ENCODE results near the gene CLCN6.

The CLCN6 gene

DNA sequence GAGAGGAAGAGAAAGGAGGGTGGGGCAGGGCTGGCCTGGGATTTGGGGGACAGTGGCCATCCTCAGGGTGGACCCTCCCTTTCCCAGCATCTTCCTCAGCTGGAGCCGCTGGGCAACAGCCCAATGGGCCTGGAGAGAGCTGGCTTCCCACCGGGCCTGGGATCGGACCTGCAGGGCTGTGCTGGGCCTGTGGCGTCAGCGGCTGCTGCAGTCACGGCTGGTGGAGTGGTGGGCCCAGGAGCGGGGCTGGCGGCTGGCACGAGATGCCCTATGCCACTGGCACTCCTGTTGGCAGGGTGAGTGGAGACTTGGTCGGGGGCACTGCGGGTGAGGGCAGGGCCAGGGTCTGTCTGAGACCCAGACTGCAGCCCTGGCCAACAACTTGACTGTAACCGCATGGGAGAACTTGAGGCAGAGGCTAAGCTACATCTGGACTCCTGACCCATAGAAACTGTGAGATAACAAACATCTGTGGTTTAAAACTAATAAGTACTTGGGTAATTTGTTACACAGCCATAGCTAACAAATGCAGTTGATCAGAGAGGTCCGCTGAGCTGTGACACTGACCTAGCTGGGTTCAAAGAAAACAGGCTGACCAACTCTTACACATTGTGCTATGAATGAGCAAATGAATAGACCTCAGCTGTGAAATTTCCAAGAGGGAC, 26.1 kb upstream of the CLCN6 start:
- CTCF ChIA-PET, result no interaction called here
- no peaks in the 10 kb centered on the region for H3K9me3 ChIP-seq (ENCODE audit: control insufficient read depth, insufficient read depth, low read depth, low read length)
- H3K4me1 ChIP-seq (ENCODE audit: control insufficient read depth, insufficient read depth, low read length), result no peaks in the 10 kb centered on the region
- TF ChIP-seq RBAK (tag by site-specific recombination; IDR thresholded peaks at IDR 0.05) (peak; percentile 45; the same call in 1 of the 2 replicates), REPIN1 (tag by site-specific recombination; IDR thresholded peaks at IDR 0.05; ENCODE audit: low read depth) (no peak), ZFP37 (tag by site-specific recombination; IDR thresholded peaks at IDR 0.05) (no peak)
- TF ChIP-seq, protein P1, sequence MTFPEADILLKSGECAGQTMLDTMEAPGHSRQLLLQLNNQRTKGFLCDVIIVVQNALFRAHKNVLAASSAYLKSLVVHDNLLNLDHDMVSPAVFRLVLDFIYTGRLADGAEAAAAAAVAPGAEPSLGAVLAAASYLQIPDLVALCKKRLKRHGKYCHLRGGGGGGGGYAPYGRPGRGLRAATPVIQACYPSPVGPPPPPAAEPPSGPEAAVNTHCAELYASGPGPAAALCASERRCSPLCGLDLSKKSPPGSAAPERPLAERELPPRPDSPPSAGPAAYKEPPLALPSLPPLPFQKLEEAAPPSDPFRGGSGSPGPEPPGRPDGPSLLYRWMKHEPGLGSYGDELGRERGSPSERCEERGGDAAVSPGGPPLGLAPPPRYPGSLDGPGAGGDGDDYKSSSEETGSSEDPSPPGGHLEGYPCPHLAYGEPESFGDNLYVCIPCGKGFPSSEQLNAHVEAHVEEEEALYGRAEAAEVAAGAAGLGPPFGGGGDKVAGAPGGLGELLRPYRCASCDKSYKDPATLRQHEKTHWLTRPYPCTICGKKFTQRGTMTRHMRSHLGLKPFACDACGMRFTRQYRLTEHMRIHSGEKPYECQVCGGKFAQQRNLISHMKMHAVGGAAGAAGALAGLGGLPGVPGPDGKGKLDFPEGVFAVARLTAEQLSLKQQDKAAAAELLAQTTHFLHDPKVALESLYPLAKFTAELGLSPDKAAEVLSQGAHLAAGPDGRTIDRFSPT (tag by site-specific recombination; IDR thresholded peaks at IDR 0.05), result peak; percentile 54; the same call in 1 of the 2 replicates
- no peak overlapping the region for H3K4me3 ChIP-seq (ENCODE audit: low read depth, low read length)
- H3K27ac ChIP-seq (ENCODE audit: extremely low read depth, low read depth, low read length), result no peak overlapping the region
- POLR2A ChIA-PET, result no interaction called here
- H3K36me3 ChIP-seq (ENCODE audit: control insufficient read depth in 2 of 2, insufficient read depth in 1 of 2, low read length in 2 of 2), result no peaks in the 10 kb centered on the region

DNA sequence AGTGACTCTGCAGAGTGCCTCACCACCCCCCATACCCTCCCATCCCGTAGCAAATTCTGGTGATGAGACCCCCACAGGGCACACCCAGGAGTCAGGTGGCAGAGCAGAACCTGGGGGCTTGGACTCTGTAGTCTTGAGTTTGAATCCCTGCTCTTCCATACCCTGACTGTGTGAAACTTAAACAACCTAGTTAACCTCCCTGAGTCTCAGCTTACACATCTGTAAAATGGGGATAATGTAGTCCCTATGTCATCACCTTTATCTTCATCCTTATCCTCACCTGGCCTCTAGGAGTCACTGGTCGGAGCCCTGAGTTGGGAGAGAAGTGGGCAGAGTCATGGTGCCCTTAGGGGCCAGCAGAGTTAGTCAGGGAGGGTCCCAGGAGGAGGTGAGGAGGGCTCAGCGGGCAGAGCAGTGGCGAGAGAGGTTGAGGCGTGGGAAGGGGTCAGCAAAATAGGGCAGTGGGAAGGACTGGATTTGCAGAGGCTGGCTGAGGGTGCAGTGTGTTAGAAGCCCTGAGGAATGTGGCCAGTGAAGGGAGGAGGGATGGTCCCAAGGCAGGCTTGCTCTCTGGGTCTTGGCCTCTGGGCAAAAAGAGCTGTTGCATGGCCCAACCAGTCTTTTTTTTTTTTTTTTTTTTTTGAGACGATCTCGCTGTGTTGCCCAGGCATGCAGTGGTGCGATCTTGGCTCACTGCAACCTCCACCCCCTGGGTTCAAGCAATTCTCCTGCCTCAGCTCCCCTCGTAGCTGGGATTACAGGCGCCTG, 25.4 kb upstream of the CLCN6 start:
- Histone ChIP-seq H3K4me3 (ENCODE audit: low read depth, low read length) (no peak overlapping the region), H3K9me3 (ENCODE audit: control insufficient read depth, insufficient read depth, low read depth, low read length) (no peaks in the 10 kb centered on the region), H3K4me1 (ENCODE audit: control insufficient read depth, insufficient read depth, low read length) (no peaks in the 10 kb centered on the region), H3K27ac (ENCODE audit: extremely low read depth, low read depth, low read length) (no peak overlapping the region), H3K36me3 (ENCODE audit: control insufficient read depth in 2 of 2, insufficient read depth in 1 of 2, low read length in 2 of 2) (no peaks in the 10 kb centered on the region)
- ChIA-PET CTCF (no interaction called here), POLR2A (no interaction called here)
- TF ChIP-seq, protein P2, sequence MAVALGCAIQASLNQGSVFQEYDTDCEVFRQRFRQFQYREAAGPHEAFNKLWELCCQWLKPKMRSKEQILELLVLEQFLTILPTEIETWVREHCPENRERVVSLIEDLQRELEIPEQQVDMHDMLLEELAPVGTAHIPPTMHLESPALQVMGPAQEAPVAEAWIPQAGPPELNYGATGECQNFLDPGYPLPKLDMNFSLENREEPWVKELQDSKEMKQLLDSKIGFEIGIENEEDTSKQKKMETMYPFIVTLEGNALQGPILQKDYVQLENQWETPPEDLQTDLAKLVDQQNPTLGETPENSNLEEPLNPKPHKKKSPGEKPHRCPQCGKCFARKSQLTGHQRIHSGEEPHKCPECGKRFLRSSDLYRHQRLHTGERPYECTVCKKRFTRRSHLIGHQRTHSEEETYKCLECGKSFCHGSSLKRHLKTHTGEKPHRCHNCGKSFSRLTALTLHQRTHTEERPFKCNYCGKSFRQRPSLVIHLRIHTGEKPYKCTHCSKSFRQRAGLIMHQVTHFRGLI (tag by site-specific recombination; IDR thresholded peaks at IDR 0.05), result 0 out of 2 replicates have a peak, but pooled peaks have one; percentile 53
- TF ChIP-seq ZNF433 (tag by site-specific recombination; IDR thresholded peaks at IDR 0.05; ENCODE audit: low read depth), result no peak

DNA sequence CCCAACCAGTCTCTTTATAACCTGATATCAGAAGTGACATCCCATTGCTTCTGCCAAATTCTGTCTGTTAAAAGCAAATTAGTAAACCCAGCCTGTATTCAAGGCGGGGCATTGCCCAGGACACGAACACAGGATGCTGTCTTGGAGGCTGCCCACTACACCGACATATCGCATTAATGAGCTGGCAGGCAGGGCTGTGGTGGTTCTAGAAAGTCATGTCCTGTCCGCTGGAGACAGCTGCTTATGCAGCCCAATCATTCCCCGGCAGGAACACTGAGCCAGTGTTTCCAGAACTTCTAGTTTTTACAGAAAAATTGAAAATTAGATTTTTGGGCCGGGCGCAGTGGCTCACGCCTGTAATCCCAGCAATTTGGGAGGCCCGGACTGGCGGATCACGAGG, 24.7 kb upstream of the CLCN6 start:
- Histone ChIP-seq H3K27ac (ENCODE audit: extremely low read depth, low read depth, low read length) (no peak overlapping the region), H3K9me3 (ENCODE audit: control insufficient read depth, insufficient read depth, low read depth, low read length) (no peaks in the 10 kb centered on the region), H3K4me1 (ENCODE audit: control insufficient read depth, insufficient read depth, low read length) (no peaks in the 10 kb centered on the region), H3K36me3 (ENCODE audit: control insufficient read depth in 2 of 2, insufficient read depth in 1 of 2, low read length in 2 of 2) (no peaks in the 10 kb centered on the region), H3K4me3 (ENCODE audit: low read depth, low read length) (no peak overlapping the region)
- no peak for TF ChIP-seq PRDM1 (tag by site-specific recombination; IDR thresholded peaks at IDR 0.05)
- no peak for TF ChIP-seq ZNF548 (tag by site-specific recombination; IDR thresholded peaks at IDR 0.05)
- TF ChIP-seq, protein P3, sequence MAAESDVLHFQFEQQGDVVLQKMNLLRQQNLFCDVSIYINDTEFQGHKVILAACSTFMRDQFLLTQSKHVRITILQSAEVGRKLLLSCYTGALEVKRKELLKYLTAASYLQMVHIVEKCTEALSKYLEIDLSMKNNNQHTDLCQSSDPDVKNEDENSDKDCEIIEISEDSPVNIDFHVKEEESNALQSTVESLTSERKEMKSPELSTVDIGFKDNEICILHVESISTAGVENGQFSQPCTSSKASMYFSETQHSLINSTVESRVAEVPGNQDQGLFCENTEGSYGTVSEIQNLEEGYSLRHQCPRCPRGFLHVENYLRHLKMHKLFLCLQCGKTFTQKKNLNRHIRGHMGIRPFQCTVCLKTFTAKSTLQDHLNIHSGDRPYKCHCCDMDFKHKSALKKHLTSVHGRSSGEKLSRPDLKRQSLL (tag by site-specific recombination; IDR thresholded peaks at IDR 0.05), result no peak
- no peak for TF ChIP-seq GLIS1 (tag by site-specific recombination; IDR thresholded peaks at IDR 0.05)
- no peak for TF ChIP-seq SP2 (tag by site-specific recombination; IDR thresholded peaks at IDR 0.05)
- TF ChIP-seq HOXA7 (CRISPR knock-in tag; IDR thresholded peaks at IDR 0.05; ENCODE audit: borderline replicate concordance), result no peak
- TF ChIP-seq SP7 (tag by site-specific recombination; IDR thresholded peaks at IDR 0.05), result no peak
- TF ChIP-seq ZNF510 (tag by site-specific recombination; IDR thresholded peaks at IDR 0.05; ENCODE audit: insufficient replicate concordance), result no peak
- TF ChIP-seq SCRT1 (tag by site-specific recombination; IDR thresholded peaks at IDR 0.05; ENCODE audit: borderline replicate concordance), result no peak
- TF ChIP-seq, protein P4, sequence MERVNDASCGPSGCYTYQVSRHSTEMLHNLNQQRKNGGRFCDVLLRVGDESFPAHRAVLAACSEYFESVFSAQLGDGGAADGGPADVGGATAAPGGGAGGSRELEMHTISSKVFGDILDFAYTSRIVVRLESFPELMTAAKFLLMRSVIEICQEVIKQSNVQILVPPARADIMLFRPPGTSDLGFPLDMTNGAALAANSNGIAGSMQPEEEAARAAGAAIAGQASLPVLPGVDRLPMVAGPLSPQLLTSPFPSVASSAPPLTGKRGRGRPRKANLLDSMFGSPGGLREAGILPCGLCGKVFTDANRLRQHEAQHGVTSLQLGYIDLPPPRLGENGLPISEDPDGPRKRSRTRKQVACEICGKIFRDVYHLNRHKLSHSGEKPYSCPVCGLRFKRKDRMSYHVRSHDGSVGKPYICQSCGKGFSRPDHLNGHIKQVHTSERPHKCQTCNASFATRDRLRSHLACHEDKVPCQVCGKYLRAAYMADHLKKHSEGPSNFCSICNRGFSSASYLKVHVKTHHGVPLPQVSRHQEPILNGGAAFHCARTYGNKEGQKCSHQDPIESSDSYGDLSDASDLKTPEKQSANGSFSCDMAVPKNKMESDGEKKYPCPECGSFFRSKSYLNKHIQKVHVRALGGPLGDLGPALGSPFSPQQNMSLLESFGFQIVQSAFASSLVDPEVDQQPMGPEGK (tag by site-specific recombination; IDR thresholded peaks at IDR 0.05), result no peak
- TF ChIP-seq GLI2 (tag by site-specific recombination; IDR thresholded peaks at IDR 0.05; ENCODE audit: borderline replicate concordance, low read depth), result no peak
- no peak for TF ChIP-seq ZNF521 (tag by site-specific recombination; IDR thresholded peaks at IDR 0.05)
- POLR2A ChIA-PET, result interaction anchor here (0.5 to 0.7 kb wide), 2 partner anchors 38 to 128 kb away, joined by 5 to 6 read pairs; no protein-coding TSS in a partner anchor
- CTCF ChIA-PET, result interaction anchor here (0.7 to 1.1 kb wide), 2 partner anchors 12 to 21 kb away, joined by 3 to 4 read pairs; no protein-coding TSS in a partner anchor

Measured in HEK293 (cell line).